Measurements from ENCODE around the gene PAIP1.
"Not testable (repeated sequence)": the region's sequence is repeated elsewhere in the genome, so short reads cannot be mapped to it uniquely, and the experiment has no call there.

The PAIP1 gene

GRCh38 chr5:43514816-43515677, 41.8 kb downstream of the PAIP1 start, which contains the start of gene C5orf34:
Gene C5orf34 (minus strand): TSS chr5:43515148. CDS start chr5:43509339, 5,809 bp downstream.
- peak; percentile 92 for DNase-seq

GRCh38 chr5:43514471-43514815, 42.4 kb downstream of the PAIP1 start:
- peak; percentile 49 for DNase-seq

GRCh38 chr5:43514025-43514424, 42.9 kb downstream of the PAIP1 start:
- DNase-seq, result no peak

- DNase-seq, result not testable (repeated sequence)
These were observed 45.8 kb downstream of the PAIP1 start for GRCh38 chr5:43511062-43511461.

- no peak for DNase-seq
These were observed 58.3 kb downstream of the PAIP1 start for GRCh38 chr5:43498581-43498980.

GRCh38 chr5:43497311-43498104, 59.4 kb downstream of the PAIP1 start:
- no peak for DNase-seq

GRCh38 chr5:43491326-43491725, 65.6 kb downstream of the PAIP1 start:
- no peak for DNase-seq

GRCh38 chr5:43486353-43486752, 70.5 kb downstream of the PAIP1 start:
- DNase-seq, result no peak

GRCh38 chr5:43485406-43485805, 71.5 kb downstream of the PAIP1 start:
- no peak for DNase-seq

GRCh38 chr5:43484106-43484849, 72.6 kb downstream of the PAIP1 start:
- peak; percentile 53 for DNase-seq

- DNase-seq, result peak; percentile 77
These were observed 73.4 kb downstream of the PAIP1 start, which contains the start of gene TMEM267 for GRCh38 chr5:43483298-43484105. Gene TMEM267 (minus strand): TSS chr5:43483865. CDS start chr5:43453969, 29,896 bp downstream.

- no peak for DNase-seq
These were observed 74.2 kb downstream of the PAIP1 start for GRCh38 chr5:43482490-43483297.
